Activated CD8-positive, alpha-beta memory T cell treated with anti-CD3 and anti-CD28 coated beads, Interleukin-2, amount 50 U/mL, for 24 hours (primary cell): Measurements from ENCODE around the gene CDH4.

Experiments used
- DNase-seq: peaks from one replicate; pipeline ENCODE4 v3.0.0-alpha.2; 2020; ENCODE audit errors: extremely low read depth

The CDH4 gene

DNA sequence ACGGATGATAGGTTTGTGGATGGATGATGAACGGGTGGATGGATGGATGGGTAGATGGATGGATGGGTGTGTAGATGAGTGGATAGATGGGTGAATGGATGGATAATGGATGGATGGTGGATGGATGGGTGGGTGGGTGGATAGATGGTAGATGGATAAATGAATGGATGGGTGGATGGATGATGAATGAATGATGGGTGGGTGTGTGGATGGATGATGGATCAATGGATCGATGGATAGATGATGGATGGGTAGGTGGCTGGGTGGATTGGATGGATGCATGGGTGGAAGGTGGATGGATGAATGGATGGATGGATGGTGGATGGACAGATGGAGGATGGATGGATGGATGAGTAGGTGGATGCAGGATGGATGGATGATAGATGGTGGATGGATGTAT, 419.5 kb downstream of the CDH4 start:
- DNase-seq: no peak

DNA sequence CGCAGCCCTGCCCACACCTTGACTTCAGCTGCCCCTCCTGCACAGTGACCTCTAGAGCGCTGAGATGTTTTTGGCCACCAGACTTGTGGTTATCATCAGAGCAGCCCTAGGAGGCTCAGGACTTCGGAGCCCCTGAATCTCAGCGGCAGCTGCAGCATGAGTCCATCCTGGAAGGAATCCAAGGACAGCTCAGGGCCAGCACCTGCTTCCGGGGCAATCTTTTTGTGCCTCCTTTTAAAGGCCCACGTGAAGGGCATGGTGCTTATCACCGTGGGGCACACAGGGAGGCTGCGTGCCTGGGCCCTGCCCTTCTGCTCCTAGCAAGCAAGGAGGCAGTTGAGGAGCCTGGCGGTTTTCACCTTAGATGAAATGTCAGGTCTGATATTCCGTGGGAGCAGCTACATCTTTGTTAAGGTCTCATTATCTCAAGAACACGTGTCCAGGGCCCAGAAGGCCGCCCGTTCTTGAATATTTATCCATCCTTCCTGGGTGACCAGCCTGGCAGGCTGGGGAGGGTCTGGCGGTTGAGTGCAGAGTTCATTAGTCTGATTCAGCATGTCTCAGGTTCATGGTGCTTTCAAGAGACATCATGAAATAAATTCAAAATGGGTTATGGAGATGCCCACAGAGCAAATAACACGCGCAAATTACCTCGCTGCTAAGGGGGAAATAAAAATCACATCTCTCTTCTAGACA, 421.2 kb downstream of the CDH4 start:
- no peak for DNase-seq

DNA sequence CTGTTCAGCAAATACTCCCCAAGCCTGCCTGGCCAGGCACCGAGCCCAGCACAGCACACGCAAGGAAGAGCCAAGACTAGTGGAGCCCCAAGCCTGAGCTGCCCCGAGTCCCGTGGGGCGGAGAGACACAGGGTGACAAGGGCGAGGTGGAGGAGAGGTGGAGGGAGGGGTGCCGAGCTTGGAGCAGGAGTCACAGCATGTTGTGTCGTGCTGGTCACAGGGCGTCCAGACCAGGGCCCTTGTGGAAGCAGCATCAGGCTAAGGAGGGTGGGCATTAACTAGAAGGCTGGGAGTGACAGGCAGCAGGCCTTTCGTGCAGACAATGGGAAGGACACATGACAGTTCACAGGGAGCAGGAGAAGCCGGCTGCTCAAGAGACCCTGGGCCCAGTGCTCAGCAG, 422.1 kb downstream of the CDH4 start:
- no peak for DNase-seq

DNA sequence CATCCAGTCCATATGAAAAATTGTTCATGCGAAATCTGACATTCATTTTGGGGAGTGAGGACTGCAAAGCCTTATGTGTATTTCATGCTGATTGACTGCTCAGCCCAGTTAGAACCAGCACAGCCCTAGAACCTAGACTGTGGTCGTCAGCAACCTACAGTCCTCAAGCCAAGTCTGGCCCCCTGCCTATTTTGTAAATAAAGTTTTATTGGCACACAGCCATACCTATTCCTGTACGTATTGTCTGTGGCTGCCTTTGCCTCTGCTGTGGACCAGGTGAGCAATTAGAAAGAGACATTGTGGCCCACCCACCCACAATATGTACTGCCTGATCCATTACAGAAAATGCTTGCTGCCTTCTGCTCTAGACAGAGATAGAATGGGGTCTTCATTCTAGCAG, 422.6 kb downstream of the CDH4 start:
- no peak for DNase-seq

DNA sequence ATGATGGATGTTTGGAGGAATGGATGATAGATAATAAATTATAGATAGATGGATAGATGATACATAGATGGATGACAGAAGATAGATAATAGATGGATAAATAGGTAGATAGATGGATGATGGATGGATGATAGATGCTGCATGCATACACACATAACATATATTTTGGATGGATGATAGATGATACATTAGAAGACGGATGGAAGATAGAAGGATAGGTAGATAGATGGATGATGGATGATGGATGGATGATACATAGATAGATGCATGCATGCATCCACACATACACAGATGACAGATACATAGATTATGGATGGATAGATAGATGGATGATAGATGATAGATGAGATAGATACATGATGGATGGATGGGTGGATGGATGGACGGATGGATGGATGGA, 425.9 kb downstream of the CDH4 start:
- no peak for DNase-seq

DNA sequence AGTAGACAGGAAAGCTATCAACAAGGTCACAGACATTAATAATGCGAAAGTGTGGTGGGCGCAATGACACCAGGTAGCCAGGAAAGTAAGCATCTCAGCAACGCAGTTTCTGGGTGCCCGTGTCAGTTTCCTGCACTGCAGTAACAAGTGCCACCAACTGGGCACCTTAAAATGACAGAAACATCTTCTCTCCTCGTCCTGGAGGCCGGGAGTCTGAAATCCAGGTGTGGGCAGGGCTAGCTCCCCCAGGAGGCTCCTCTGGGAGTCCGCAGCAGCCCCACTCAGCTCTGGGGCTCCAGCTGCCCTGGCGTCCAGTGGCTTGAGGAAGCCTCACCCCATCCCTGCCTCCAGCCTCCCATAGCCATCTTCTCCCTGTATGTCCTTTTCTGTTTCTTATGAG, 426.4 kb downstream of the CDH4 start:
- DNase-seq: no peak

DNA sequence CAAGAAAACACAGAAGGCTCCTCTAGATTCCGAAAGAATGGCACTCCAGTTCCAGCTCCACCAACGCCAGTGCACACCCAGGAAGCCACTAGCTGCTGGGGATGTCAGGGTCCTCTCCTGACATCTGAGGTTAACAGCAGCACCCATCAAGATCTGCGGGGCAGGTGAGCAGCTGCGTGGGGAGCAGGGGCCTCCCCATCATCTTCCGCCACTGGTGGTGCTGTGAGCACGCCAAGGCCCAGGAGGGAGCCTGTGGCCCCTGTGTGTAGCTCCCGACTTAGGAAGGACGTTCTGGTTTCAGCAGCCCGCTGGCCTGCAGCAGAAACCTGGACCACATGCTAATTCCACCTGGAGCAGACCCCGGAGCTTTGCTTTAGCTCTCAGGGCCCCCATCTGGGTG, 427.4 kb downstream of the CDH4 start:
- no peak for DNase-seq

DNA sequence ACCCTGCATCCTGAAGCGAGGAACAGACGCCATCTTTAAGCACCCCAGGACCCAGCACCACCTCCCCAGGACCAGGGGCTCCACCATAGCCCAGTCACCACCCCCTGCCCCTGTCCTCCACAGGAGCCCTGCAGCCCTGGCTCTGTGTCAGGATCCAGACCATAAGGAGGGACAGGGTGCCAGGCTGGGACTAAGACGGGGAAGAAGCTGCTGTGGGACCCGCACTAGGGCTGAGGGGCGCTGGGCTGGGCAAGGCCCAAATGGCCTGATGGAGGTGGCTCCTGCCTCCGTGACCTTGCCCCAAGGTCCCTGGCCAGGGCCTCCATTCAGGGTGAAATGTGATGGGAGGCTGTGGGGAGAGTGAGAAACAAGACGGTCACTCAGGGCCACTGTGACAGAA, 428.0 kb downstream of the CDH4 start:
- DNase-seq: no peak

DNA sequence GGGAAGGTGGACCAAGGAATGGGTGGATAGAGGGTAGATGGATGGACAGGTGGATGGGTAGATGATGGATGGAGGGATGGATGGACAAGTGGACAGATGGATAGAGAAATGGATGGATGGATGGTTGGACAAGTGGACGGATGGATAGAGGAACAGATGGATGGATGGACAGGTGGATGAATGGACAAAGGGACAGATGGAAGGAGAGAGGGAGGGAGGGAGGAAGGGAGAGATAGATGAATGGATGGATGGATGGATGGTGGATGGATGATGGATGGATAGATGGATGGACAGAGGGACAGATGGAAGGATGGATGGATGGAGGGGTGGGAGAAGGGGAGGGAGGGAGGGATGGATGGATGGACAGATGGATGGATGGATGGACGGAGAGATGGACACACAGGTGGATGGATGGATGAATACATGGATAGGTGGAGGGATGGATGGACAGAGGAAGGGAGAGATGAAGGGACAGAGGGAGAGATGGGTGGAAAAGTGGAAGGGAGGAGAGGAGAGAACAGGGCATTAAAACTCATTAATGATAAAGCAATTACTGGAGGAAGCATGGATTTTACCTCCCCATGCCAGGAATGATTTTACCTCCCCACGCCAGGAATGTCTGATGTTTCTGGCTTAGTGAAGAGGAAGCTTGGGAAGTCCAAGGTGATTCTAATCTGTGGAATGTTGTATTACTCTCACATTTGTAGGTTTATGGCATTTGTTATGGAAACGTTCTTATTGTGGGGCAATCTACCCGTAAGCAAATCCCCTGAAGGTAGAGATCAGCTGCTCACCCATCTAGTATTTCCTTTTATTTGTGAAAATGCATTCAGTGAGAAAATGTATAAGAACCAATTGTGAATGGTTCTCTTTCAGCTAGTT, 430.3 kb downstream of the CDH4 start:
- DNase-seq: no peak

DNA sequence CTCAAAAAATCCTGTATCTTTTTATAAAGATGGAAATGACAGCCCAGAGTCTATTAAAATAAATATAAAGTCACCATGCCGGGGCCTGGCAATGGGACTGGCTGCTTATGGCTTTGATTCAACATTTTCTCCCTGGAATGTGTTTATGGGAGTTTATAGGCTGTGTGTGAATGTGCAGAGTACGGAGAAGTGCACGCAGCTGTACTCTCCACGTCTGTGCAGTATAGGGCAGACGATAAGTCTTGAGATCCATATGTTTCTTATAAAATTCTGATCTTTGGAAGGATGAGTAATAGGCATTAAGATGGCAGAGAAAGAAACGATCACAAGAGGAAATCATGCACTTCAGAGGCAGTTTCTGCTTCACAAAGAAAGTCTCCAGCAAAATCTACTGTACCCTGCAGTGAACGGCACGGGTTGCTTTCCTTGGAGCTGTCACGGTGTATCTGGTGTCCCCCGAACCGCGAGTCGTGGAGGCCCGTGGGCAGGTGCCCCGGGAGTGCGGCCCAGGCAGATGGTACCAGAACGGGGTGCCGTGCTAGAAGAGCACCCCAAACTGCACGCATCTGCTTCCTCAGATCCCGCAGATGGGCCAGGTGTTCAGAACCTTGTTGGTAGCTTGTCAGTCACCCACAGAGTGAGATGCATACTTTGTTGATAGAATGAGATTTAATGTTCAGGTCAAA, 431.1 kb downstream of the CDH4 start:
- no peak for DNase-seq

DNA sequence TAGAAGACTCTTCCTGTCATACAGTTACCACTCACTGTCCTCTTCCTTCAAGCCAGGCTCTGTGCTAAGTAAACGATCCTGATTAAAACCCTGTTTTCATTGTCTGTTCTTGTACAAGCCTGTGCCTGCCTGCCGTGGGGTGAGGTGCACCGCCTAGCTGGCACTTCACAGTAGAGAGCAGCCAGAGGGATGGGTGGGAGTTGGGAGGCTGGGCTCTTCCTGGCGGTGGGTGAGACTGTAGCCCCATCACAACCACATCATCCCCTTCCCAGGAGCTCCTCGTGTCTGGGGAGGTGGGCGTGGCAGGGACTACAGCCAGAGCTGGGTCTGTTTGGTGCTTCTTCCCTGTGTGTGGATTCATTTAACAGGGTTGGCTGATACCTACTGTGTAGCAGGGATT, 431.7 kb downstream of the CDH4 start:
- DNase-seq: no peak

DNA sequence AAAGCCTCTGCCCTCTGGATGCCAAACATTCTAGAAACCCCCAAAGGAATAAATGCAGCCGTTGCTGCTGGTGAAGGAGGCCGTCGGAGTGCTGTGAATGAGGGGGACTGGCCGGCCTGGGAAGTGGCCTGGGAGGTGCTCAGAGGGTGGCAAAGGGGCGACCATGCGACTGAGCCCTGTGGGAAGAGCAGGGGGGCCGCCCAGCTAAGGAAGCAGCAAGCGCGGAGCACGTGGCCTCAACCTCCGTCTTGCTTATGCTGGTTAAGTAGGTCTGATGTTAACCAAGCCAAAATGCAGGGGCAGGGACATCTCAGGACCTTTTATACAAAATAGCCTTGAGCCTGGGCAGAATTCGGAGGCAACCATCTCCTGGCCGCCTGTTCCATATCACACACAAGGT, 432.1 kb downstream of the CDH4 start:
- DNase-seq: no peak

DNA sequence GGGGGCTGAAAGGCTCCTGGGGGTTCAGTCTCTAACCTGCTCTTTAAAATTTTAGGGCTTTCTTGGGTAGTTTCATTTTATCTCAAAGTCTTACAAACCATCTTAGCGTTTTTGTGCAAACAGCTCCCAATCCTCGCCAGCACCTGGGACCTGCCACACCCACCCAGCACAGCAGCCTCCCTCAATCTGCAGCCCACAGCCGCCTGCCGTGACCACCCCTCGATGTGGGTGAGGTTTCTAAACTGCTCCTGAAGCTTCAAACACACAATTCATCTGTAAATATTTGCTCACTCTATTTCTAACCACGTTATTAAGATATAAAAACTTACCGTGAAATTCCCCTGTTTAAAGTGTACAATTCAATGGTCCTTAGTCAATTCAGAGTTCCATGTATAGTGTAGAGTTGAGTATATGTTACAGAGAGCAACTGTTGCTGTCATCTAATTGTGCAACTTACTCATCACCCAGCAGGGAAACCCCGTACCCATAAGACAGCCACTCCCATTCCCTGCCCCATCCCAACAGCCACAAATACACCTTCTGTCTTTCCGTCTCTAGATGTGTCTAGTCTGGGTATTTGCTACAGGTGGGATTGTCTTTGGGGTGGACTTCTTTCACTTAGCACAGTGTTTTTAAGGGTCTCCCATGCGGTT, 432.6 kb downstream of the CDH4 start:
- DNase-seq: no peak

DNA sequence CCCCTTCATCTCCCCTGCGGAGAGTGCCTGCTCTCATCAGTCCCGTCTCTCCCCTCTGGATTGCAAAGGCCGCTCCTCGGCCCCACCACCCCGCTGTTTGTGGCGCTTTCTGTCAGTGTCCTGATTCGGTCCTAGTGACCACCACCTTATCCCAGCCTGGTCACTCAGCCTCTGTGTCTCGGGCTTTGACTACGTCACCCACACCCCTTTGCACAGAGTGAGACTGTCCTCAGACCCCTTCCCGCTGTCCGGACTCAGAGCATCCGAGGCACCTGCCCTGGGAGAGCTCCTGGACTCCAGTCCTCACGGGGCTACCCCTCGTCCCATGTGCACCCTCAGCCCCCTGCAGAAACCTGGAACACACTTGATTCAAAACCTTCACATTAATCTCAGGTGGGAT, 433.4 kb downstream of the CDH4 start:
- no peak for DNase-seq

DNA sequence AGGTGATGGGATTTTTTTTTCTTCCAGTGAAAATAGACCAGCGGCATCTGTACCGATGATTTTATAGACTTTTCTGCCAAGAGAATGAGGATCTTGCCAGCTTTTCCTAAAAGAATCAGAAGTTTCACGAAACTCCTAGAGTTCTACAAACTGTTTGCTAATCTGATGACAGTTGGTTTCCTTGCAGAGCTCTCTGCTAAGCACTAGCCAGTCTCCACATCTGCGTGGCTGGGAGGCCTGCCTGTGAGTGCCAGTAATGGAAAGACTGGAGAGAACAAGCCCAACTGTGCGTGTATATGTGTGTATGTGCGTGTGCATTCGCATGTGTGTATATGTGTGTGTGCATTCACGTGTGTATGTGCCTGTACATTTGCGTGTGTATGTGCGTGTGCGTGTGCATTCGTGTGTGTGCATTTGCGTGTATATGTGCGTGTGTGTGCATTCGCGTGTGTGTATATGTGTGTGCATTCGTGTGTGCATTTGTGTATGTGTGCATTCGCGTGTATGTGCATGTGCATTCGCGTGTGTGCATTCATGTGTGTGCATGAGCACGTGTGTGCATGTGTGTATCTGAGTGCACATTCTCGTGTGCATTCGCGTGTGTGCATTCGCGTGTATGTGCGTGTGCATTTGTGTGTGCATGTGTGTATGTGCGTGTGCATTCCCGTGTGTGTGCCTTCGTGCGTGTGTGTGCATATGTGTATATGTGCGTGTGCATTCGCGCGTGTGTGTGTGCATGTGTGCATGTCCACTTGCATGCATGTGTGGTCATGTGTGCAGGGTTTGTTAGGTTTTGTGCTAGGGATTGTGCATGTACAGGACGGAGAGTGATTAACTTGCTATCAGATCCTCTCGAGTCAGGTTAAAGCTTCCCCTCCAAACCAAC, 434.2 kb downstream of the CDH4 start:
- no peak for DNase-seq

DNA sequence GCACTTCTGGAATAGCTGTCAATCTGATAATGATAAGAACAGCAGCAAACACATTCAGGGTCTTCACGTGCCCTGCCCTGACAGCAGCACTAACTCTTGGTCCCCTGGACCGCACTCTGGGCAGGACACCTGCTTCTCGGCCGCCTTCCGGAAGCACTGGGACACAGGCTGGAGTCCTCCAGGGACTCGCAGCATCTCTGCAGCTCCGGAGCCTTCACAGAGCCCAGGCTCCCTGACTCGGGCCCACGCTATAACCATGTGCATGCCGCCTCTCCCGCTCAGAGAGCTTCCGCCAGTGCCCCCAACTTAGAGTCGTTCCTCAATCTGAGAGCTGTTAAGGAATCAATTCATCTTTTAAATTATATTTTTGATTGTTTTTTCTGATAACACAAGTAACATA, 436.4 kb downstream of the CDH4 start:
- no peak for DNase-seq

DNA sequence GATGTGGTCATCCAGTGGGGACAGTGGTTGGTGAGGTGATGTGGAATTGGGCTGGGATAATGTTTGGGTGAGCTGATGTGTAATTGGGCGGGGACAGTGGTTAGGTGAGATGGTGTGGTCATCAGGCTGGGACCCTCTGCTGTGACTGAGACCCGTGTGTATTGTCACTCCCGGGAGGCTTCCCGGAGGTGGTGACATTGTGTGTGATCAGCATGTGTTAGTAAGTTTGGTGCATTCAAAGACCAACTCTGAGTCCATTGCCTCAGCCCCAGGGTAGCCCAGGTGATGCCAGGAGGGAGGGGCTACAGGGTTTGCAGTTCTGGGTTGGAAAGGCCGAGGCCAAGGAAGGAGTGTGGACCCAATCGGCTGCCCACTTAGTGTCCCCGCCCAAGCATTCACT, 438.1 kb downstream of the CDH4 start:
- DNase-seq: no peak

DNA sequence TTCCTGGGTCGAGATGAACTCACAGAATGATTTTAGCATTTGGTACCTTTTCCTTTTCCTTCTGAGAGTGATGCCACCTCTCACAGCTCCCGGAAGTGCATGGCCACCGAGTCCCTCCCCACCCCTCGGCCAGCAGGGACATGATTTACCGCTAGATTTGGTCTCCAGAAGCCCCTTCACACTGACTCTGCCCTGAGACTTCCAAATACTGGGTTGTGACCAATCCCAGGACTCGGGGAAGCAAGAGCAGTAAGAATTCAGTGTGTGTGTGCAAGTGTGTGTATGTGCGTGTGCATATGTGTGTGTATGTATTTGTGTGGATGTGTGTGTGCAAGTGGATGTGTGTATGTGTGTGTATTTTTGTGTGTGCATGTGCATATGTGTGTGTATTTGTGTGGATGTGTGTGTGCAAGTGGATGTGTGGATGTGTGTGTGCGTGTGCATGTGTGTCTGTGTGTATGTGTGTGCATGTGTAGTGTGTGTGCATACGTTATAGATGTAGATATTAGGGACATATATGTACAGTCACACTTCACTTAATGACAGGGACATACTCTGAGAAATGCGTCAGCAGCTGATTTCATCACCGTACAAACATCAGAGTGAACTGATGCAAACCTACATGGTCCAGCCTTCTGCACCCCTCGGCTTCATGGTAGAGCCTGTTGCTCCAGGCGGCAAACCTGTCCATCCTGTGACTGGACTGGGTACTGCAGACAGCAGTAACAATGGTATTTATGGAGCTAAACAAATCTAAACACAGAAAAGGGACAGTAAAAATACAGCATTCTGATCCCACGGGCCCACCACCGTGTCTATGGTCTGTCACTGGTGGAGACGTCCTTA, 439.2 kb downstream of the CDH4 start:
- no peak for DNase-seq

DNA sequence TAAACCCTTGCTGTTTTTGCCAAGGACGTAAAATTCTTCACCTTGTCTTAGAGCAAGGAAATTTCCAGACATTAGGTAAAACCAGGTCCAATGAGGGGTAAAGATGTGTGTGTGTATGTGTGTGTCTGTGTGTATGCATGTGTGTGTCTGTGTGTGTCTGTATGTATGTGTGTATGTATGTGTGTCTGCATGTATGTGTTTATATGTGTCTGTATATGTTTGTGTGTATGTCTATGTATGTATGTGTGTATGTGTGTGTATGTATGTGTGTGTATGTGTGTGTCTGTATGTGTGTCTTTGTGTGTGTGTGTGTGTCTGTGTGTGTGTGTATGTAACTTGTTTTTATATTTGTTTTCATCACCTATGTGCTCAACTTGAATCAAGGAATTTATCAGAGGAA, 439.9 kb downstream of the CDH4 start:
- no peak for DNase-seq

DNA sequence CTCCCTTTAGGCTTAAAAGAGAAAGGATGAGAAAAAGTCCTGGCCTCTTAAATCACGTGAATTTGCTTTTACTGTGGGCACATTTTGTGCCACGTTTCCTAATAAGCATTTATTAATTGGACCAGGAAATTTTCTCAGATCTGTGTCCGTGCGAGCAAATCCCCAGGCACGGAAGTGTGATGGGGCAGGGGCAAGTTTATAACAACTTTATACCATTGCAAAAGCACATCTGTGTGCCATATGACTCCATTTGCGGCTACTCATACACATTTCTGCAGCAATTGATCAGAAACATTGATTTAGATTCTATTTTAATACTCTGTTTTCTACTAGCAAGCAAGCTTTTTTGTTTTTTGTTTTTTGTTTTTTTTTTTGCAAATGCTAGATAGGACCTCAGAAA, 440.4 kb downstream of the CDH4 start:
- no peak for DNase-seq
